PC-9 (cell line): ENCODE data around the gene PHF10. TPM values are rescaled to one million over a fixed set of nuclear protein-coding genes. Genes with fewer than 3 reads are reported as not detected.

ENCODE experiments used
- BruUV-seq: library from RNA; stranded (reverse); fragments of 400-500 nt; replicated peaks from 2 replicates; lab custom pipeline; 2021; lab: Mats Ljungman, UMichigan
- CTCF ChIA-PET: fragments of 300-600 bp; sonication (Branson Sonifier 250); formaldehyde crosslinking; loops from one replicate; lab custom pipeline; 2022; ENCODE audit warnings: antibody characterized with exemption; lab: Charles Lee
- POLR2A ChIA-PET: fragments of 300-600 bp; sonication (Branson Sonifier 250); formaldehyde crosslinking; loops from one replicate; lab custom pipeline; 2022; ENCODE audit warnings: antibody characterized with exemption; ENCODE audit not compliant: unreplicated experiment; lab: Charles Lee
- DNase-seq, 2 experiments: peaks; one replicate each; pipeline versions ENCODE4 v3.0.0 to v3.0.0-alpha.2; 2015 to 2022; ENCODE audit warnings: mixed read lengths in 1 of 2
- H2AFZ ChIP-seq: fragments of 200-600 bp; sonication (generic); 2 replicates; pipeline ENCODE4 v1.8.1; 2017; ENCODE audit warnings: antibody characterized with exemption
- H3F3A ChIP-seq: fragments of 200-600 bp; sonication (generic); 2 replicates; pipeline ENCODE4 v1.8.1; 2017; ENCODE audit warnings: antibody characterized with exemption, mild to moderate bottlenecking, low read depth; ENCODE audit not compliant: insufficient read depth
- H3K27ac ChIP-seq: fragments of 200-600 bp; sonication (generic); 2 replicates; pipeline ENCODE4 v1.6.1; 2016; ENCODE audit warnings: mixed run types
- H3K27me3 ChIP-seq: fragments of 200-600 bp; sonication (generic); 2 replicates; pipeline ENCODE4 v1.6.1; 2016; ENCODE audit warnings: low read depth, mixed run types; ENCODE audit not compliant: insufficient read depth
- H3K36me3 ChIP-seq: fragments of 200-600 bp; sonication (generic); 2 replicates; pipeline ENCODE4 v1.6.1; 2016; ENCODE audit warnings: low read depth, mixed run types
- H3K4me1 ChIP-seq: fragments of 200-600 bp; sonication (generic); replicated peaks from 2 replicates; pipeline ENCODE4 v1.6.1; 2016; ENCODE audit warnings: mixed run types; ENCODE audit not compliant: insufficient read depth
- H3K4me2 ChIP-seq: fragments of 200-600 bp; sonication (generic); 2 replicates; pipeline ENCODE4 v1.6.1; 2017; ENCODE audit warnings: mixed run types
- H3K4me3 ChIP-seq: fragments of 200-600 bp; sonication (generic); 2 replicates; pipeline ENCODE4 v1.6.1; 2016; ENCODE audit warnings: mixed run types
- H3K79me2 ChIP-seq: fragments of 200-600 bp; sonication (generic); 2 replicates; pipeline ENCODE4 v1.6.1; 2017; ENCODE audit warnings: low read depth, mixed run types
- H3K9me2 ChIP-seq: fragments of 200-600 bp; sonication (generic); 2 replicates; pipeline ENCODE4 v1.8.1; 2017; ENCODE audit warnings: mild to moderate bottlenecking; ENCODE audit not compliant: insufficient read depth
- H3K9me3 ChIP-seq: fragments of 200-600 bp; sonication (generic); 2 replicates; pipeline ENCODE4 v1.8.1; 2016; ENCODE audit warnings: low read depth; ENCODE audit not compliant: insufficient read depth
- H4K20me1 ChIP-seq: fragments of 200-600 bp; sonication (generic); 2 replicates; pipeline ENCODE4 v1.8.1; 2017; ENCODE audit not compliant: insufficient read depth
- CTCF ChIP-seq: fragments of 200-600 bp; sonication (generic); conservative IDR thresholded peaks from 2 replicates; pipeline ENCODE4 v1.6.1; 2017; ENCODE audit warnings: mixed run types, antibody characterized with exemption, mild to moderate bottlenecking, moderate library complexity
- EZH2 ChIP-seq: fragments of 200-600 bp; sonication (generic); IDR thresholded peaks from 2 replicates; pipeline ENCODE4 v1.8.0; 2017; ENCODE audit warnings: antibody characterized with exemption, low read depth
- intact Hi-C: fragments of 100-400 bp; cut with micrococcal nuclease; formaldehyde crosslinking; loops from one replicate; pipeline ENCODE4 v1.10.0; 2022; ENCODE audit not compliant: unreplicated experiment
- total RNA-seq: library from RNA; stranded (reverse); gene quantifications from 2 replicates; pipeline ENCODE4 v1.2.3, GENCODE V29; 2021

Gene PHF10
- total RNA-seq, 1 experiment from 2014 or later = 21.7 TPM

- H2AFZ ChIP-seq = no peak overlapping the region
- no TSS peak for BruUV-seq
- DNase-seq = no peak
- no peaks in the 10 kb centered on the region for H3F3A ChIP-seq
- ChIA-PET CTCF (no interaction called here), POLR2A (no interaction called here)
- no peaks in the 10 kb centered on the region for H3K27me3 ChIP-seq
- TF ChIP-seq CTCF (no peak), EZH2 (no peak)
- H3K4me3 ChIP-seq = no peak overlapping the region
- H3K9me2 ChIP-seq = no peaks in the 10 kb centered on the region
- no peak overlapping the region for H3K4me2 ChIP-seq
- H3K9me3 ChIP-seq = no peaks in the 10 kb centered on the region
- H3K36me3 ChIP-seq = no peaks in the 10 kb centered on the region
- H4K20me1 ChIP-seq = no peaks in the 10 kb centered on the region
- no peak overlapping the region for H3K27ac ChIP-seq
- intact Hi-C loops = no loop called here
- H3K4me1 ChIP-seq = no peaks in the 10 kb centered on the region
- no peaks in the 10 kb centered on the region for H3K79me2 ChIP-seq
Measured at GRCh38 chr6:169657284-169657610, 67.1 kb downstream of the PHF10 start.

- H3K4me1 ChIP-seq = no peaks in the 10 kb centered on the region
- no peak for TF ChIP-seq EZH2
- TF ChIP-seq CTCF = no peak
- BruUV-seq = no TSS peak
Measured at GRCh38 chr6:169656546-169657283, 67.6 kb downstream of the PHF10 start.

GRCh38 chr6:169654598-169655391 lies 69.5 kb downstream of the PHF10 start:
- Histone ChIP-seq H2AFZ (no peak overlapping the region), H3K27ac (no peak overlapping the region), H3F3A (no peaks in the 10 kb centered on the region), H3K27me3 (no peaks in the 10 kb centered on the region), H3K4me3 (no peak overlapping the region), H3K79me2 (no peaks in the 10 kb centered on the region), H3K4me1 (no peaks in the 10 kb centered on the region), H3K9me2 (no peaks in the 10 kb centered on the region), H3K4me2 (no peak overlapping the region), H4K20me1 (no peaks in the 10 kb centered on the region), H3K9me3 (no peaks in the 10 kb centered on the region), H3K36me3 (no peaks in the 10 kb centered on the region; the same call in 1 of the 2 replicates)
- BruUV-seq = no TSS peak
- no peak for DNase-seq
- POLR2A ChIA-PET = no interaction called here
- TF ChIP-seq EZH2 (no peak), CTCF (no peak)
- intact Hi-C loops = no loop called here
- CTCF ChIA-PET = no interaction called here

More at GRCh38 chr6:169656546-169657283, 67.6 kb downstream of the PHF10 start:
- H3K36me3 ChIP-seq = no peaks in the 10 kb centered on the region; the same call in 1 of the 2 replicates
- no peak overlapping the region for H3K4me3 ChIP-seq
- no peaks in the 10 kb centered on the region for H3K9me3 ChIP-seq
- no peak overlapping the region for H3K27ac ChIP-seq
- no peaks in the 10 kb centered on the region for H4K20me1 ChIP-seq
- no peaks in the 10 kb centered on the region for H3K79me2 ChIP-seq
- no peak for DNase-seq
- H3K27me3 ChIP-seq = no peaks in the 10 kb centered on the region
- H2AFZ ChIP-seq = no peak overlapping the region
- intact Hi-C loops = no loop called here
- no peak overlapping the region for H3K4me2 ChIP-seq
- ChIA-PET CTCF (no interaction called here), POLR2A (no interaction called here)
- no peaks in the 10 kb centered on the region for H3K9me2 ChIP-seq
- no peaks in the 10 kb centered on the region for H3F3A ChIP-seq

Other genes with a start within 250 kb of the PHF10 start
- gene WDR27, start 22.5 kb downstream of the PHF10 start, total RNA-seq = 54.2 and 66.5 TPM in 2 replicates
- 9.8 and 12.5 TPM in 2 replicates for gene C6orf120, start 22.4 kb downstream of the PHF10 start, total RNA-seq
- 1.4 and 1.5 TPM in 2 replicates for gene DYNLT2, start 27.1 kb upstream of the PHF10 start, total RNA-seq
- 19.3 and 28.2 TPM in 2 replicates for gene ERMARD, start 27.1 kb upstream of the PHF10 start, total RNA-seq